Measurements from ENCODE around the gene CNNM1. TPM values are rescaled to one million over a fixed set of nuclear protein-coding genes. Genes with fewer than 3 reads are reported as not detected.
A peak's percentile ranks its signal among the peaks of the same experiment; 100 is the strongest.

CNNM1 gene
- total and polyA plus RNA-seq, 4 donors: 0.13 to 0.30 (median 0.24) TPM

- peak overlapping the region in 1 of 2 donors; percentile 15 for H3K27ac ChIP-seq (ENCODE audit: low read depth in 1 of 2, low read length in 2 of 2)
- H3K4me1 ChIP-seq (ENCODE audit: control insufficient read depth in 1 of 2, insufficient read depth in 2 of 2, low read length in 2 of 2): peaks cover 0 to 2% of the 10 kb centered on the region in 2 donors
- no peaks in the 10 kb centered on the region for H3K27me3 ChIP-seq (ENCODE audit: control insufficient read depth in 1 of 2, insufficient read depth in 2 of 2, low read length in 1 of 2)
- DNase-seq (no peak), ATAC-seq (ENCODE audit: low FRiP score) (no peak)
- no peaks in the 10 kb centered on the region for H3K9me3 ChIP-seq (ENCODE audit: control insufficient read depth, low read length)
- intact Hi-C loops (cut with DNase I): no loop called here
- H3K4me3 ChIP-seq (ENCODE audit: low read length in 2 of 2): no peak overlapping the region
- H3K36me3 ChIP-seq (ENCODE audit: control insufficient read depth in 1 of 2, insufficient read depth in 2 of 2, low read length in 1 of 2): no peaks in the 10 kb centered on the region
Observed at GRCh38 chr10:99304862-99305229, 24.3 kb upstream of the CNNM1 start.

GRCh38 chr10:99312501-99312900 is 16.7 kb upstream of the CNNM1 start:
- Histone ChIP-seq H3K4me3 (ENCODE audit: low read length in 2 of 2) (no peak overlapping the region), H3K36me3 (ENCODE audit: control insufficient read depth in 1 of 2, insufficient read depth in 2 of 2, low read length in 1 of 2) (no peaks in the 10 kb centered on the region), H3K27me3 (ENCODE audit: control insufficient read depth in 1 of 2, insufficient read depth in 2 of 2, low read length in 1 of 2) (no peaks in the 10 kb centered on the region), H3K9me3 (ENCODE audit: control insufficient read depth, low read length) (peaks cover 2% of the 10 kb centered on the region), H3K4me1 (ENCODE audit: control insufficient read depth in 1 of 2, insufficient read depth in 2 of 2, low read length in 2 of 2) (no peaks in the 10 kb centered on the region), H3K27ac (ENCODE audit: low read depth in 1 of 2, low read length in 2 of 2) (no peak overlapping the region)
- intact Hi-C loops (cut with DNase I): no loop called here
- DNase-seq: no peak
- ATAC-seq (ENCODE audit: low FRiP score): no peak
- WGBS, 2 donors: 82 to 90% methylated on average over 2 of the region's 2 CpGs

GRCh38 chr10:99315853-99316252 is 13.3 kb upstream of the CNNM1 start:
- peaks cover 2% of the 10 kb centered on the region for H3K9me3 ChIP-seq (ENCODE audit: control insufficient read depth, low read length)
- H3K27ac ChIP-seq (ENCODE audit: low read depth in 1 of 2, low read length in 2 of 2): no peak overlapping the region
- 89 to 90% methylated on average over 16 of the region's 16 CpGs for WGBS, 2 donors
- DNase-seq: no peak
- no peak overlapping the region for H3K4me3 ChIP-seq (ENCODE audit: low read length in 2 of 2)
- no peaks in the 10 kb centered on the region for H3K36me3 ChIP-seq (ENCODE audit: control insufficient read depth in 1 of 2, insufficient read depth in 2 of 2, low read length in 1 of 2)
- intact Hi-C loops (cut with DNase I): no loop called here
- no peak for ATAC-seq (ENCODE audit: low FRiP score)
- H3K4me1 ChIP-seq (ENCODE audit: control insufficient read depth in 1 of 2, insufficient read depth in 2 of 2, low read length in 2 of 2): no peaks in the 10 kb centered on the region
- H3K27me3 ChIP-seq (ENCODE audit: control insufficient read depth in 1 of 2, insufficient read depth in 2 of 2, low read length in 1 of 2): no peaks in the 10 kb centered on the region

- no peak for ATAC-seq (ENCODE audit: low FRiP score)
- Histone ChIP-seq H3K9me3 (ENCODE audit: control insufficient read depth, low read length) (peaks cover 2% of the 10 kb centered on the region), H3K36me3 (ENCODE audit: control insufficient read depth in 1 of 2, insufficient read depth in 2 of 2, low read length in 1 of 2) (no peaks in the 10 kb centered on the region), H3K27ac (ENCODE audit: low read depth in 1 of 2, low read length in 2 of 2) (no peak overlapping the region), H3K4me1 (ENCODE audit: control insufficient read depth in 1 of 2, insufficient read depth in 2 of 2, low read length in 2 of 2) (no peaks in the 10 kb centered on the region), H3K27me3 (ENCODE audit: control insufficient read depth in 1 of 2, insufficient read depth in 2 of 2, low read length in 1 of 2) (no peaks in the 10 kb centered on the region), H3K4me3 (ENCODE audit: low read length in 2 of 2) (no peak overlapping the region)
- intact Hi-C loops (cut with DNase I): no loop called here
- 72 to 81% methylated on average over 17 of the region's 17 CpGs for WGBS, 2 donors
- no peak for DNase-seq
Observed at GRCh38 chr10:99316374-99316773, 12.8 kb upstream of the CNNM1 start.

- intact Hi-C loops (cut with DNase I): no loop called here
- DNase-seq: no peak
- Histone ChIP-seq H3K36me3 (ENCODE audit: control insufficient read depth in 1 of 2, insufficient read depth in 2 of 2, low read length in 1 of 2) (no peaks in the 10 kb centered on the region), H3K27ac (ENCODE audit: low read depth in 1 of 2, low read length in 2 of 2) (no peak overlapping the region), H3K4me1 (ENCODE audit: control insufficient read depth in 1 of 2, insufficient read depth in 2 of 2, low read length in 2 of 2) (no peaks in the 10 kb centered on the region), H3K9me3 (ENCODE audit: control insufficient read depth, low read length) (no peaks in the 10 kb centered on the region), H3K27me3 (ENCODE audit: control insufficient read depth in 1 of 2, insufficient read depth in 2 of 2, low read length in 1 of 2) (no peaks in the 10 kb centered on the region), H3K4me3 (ENCODE audit: low read length in 2 of 2) (no peak overlapping the region)
- ATAC-seq (ENCODE audit: low FRiP score): no peak
- 80 to 86% methylated on average over 3 of the region's 3 CpGs for WGBS, 2 donors
Observed at GRCh38 chr10:99318048-99318447, 11.1 kb upstream of the CNNM1 start.

- Histone ChIP-seq H3K4me3 (ENCODE audit: low read length in 2 of 2) (no peak overlapping the region), H3K4me1 (ENCODE audit: control insufficient read depth in 1 of 2, insufficient read depth in 2 of 2, low read length in 2 of 2) (no peaks in the 10 kb centered on the region), H3K27ac (ENCODE audit: low read depth in 1 of 2, low read length in 2 of 2) (no peak overlapping the region), H3K27me3 (ENCODE audit: control insufficient read depth in 1 of 2, insufficient read depth in 2 of 2, low read length in 1 of 2) (no peaks in the 10 kb centered on the region), H3K36me3 (ENCODE audit: control insufficient read depth in 1 of 2, insufficient read depth in 2 of 2, low read length in 1 of 2) (no peaks in the 10 kb centered on the region), H3K9me3 (ENCODE audit: control insufficient read depth, low read length) (no peaks in the 10 kb centered on the region)
- 87 to 88% methylated on average over 2 of the region's 2 CpGs for WGBS, 2 donors
- DNase-seq: no peak
- intact Hi-C loops (cut with DNase I): no loop called here
- ATAC-seq (ENCODE audit: low FRiP score): no peak
Observed at GRCh38 chr10:99318475-99318874, 10.7 kb upstream of the CNNM1 start.

- WGBS, 2 donors: 24 to 29% methylated on average over 1 of the region's 1 CpG
- no peak overlapping the region for H3K27ac ChIP-seq (ENCODE audit: low read depth in 1 of 2, low read length in 2 of 2)
- H3K4me1 ChIP-seq (ENCODE audit: control insufficient read depth in 1 of 2, insufficient read depth in 2 of 2, low read length in 2 of 2): no peaks in the 10 kb centered on the region
- no peak overlapping the region for H3K4me3 ChIP-seq (ENCODE audit: low read length in 2 of 2)
- DNase-seq (no peak), ATAC-seq (ENCODE audit: low FRiP score) (no peak)
- no peaks in the 10 kb centered on the region for H3K27me3 ChIP-seq (ENCODE audit: control insufficient read depth in 1 of 2, insufficient read depth in 2 of 2, low read length in 1 of 2)
- no peaks in the 10 kb centered on the region for H3K36me3 ChIP-seq (ENCODE audit: control insufficient read depth in 1 of 2, insufficient read depth in 2 of 2, low read length in 1 of 2)
- intact Hi-C loops (cut with DNase I): no loop called here
- H3K9me3 ChIP-seq (ENCODE audit: control insufficient read depth, low read length): no peaks in the 10 kb centered on the region
Observed at GRCh38 chr10:99325281-99325680, 3.9 kb upstream of the CNNM1 start.

GRCh38 chr10:99326871-99327270 is 2.3 kb upstream of the CNNM1 start:
- intact Hi-C loops (cut with DNase I): no loop called here
- H3K9me3 ChIP-seq (ENCODE audit: control insufficient read depth, low read length): no peaks in the 10 kb centered on the region
- no peak overlapping the region for H3K4me3 ChIP-seq (ENCODE audit: low read length in 2 of 2)
- no peaks in the 10 kb centered on the region for H3K4me1 ChIP-seq (ENCODE audit: control insufficient read depth in 1 of 2, insufficient read depth in 2 of 2, low read length in 2 of 2)
- no peak for DNase-seq
- ATAC-seq (ENCODE audit: low FRiP score): no peak
- no peaks in the 10 kb centered on the region for H3K36me3 ChIP-seq (ENCODE audit: control insufficient read depth in 1 of 2, insufficient read depth in 2 of 2, low read length in 1 of 2)
- H3K27me3 ChIP-seq (ENCODE audit: control insufficient read depth in 1 of 2, insufficient read depth in 2 of 2, low read length in 1 of 2): no peaks in the 10 kb centered on the region
- H3K27ac ChIP-seq (ENCODE audit: low read depth in 1 of 2, low read length in 2 of 2): no peak overlapping the region
- 87 to 89% methylated on average over 5 of the region's 5 CpGs for WGBS, 2 donors

- H3K9me3 ChIP-seq (ENCODE audit: control insufficient read depth, low read length): no peaks in the 10 kb centered on the region
Observed at GRCh38 chr10:99328579-99329303, 415 bp upstream of the CNNM1 start.

More at GRCh38 chr10:99328579-99329303, 415 bp upstream of the CNNM1 start:
- WGBS, 2 donors: 26 to 30% methylated on average over 23 of the region's 23 CpGs
- DNase-seq (no peak), ATAC-seq (ENCODE audit: low FRiP score) (peak; percentile 46)
- Histone ChIP-seq H3K27me3 (ENCODE audit: control insufficient read depth in 1 of 2, insufficient read depth in 2 of 2, low read length in 1 of 2) (no peaks in the 10 kb centered on the region), H3K4me1 (ENCODE audit: control insufficient read depth in 1 of 2, insufficient read depth in 2 of 2, low read length in 2 of 2) (no peaks in the 10 kb centered on the region), H3K36me3 (ENCODE audit: control insufficient read depth in 1 of 2, insufficient read depth in 2 of 2, low read length in 1 of 2) (no peaks in the 10 kb centered on the region), H3K27ac (ENCODE audit: low read depth in 1 of 2, low read length in 2 of 2) (no peak overlapping the region), H3K4me3 (ENCODE audit: low read length in 2 of 2) (peak overlapping the region in 1 of 2 donors; percentile 39)
- intact Hi-C loops (cut with DNase I): no loop called here
